Measurements from ENCODE around the gene HMMR.
"Not testable (repeated sequence)": the region's sequence is repeated elsewhere in the genome, so short reads cannot be mapped to it uniquely, and the experiment has no call there.

Gene HMMR

DNA sequence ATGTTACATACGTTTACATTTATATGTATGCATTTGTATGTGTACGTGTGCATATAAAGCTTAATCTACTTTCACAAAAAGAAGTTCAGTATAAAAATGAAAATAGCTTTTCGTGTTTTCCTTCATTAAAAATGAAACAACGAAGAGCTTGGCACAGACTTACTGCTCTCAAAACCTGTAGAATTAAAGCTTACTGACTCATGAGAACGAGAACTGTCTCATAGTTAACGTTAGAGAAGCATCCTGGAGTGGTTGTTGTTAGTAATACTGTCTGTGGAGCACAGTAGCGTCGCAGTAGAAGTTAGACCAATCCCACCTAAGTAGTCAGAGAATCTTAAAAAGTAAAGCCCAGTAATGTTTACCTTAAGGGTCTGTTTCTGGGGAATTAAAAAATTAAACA is 46.3 kb downstream of the HMMR start:
- DNase-seq = no peak

DNA sequence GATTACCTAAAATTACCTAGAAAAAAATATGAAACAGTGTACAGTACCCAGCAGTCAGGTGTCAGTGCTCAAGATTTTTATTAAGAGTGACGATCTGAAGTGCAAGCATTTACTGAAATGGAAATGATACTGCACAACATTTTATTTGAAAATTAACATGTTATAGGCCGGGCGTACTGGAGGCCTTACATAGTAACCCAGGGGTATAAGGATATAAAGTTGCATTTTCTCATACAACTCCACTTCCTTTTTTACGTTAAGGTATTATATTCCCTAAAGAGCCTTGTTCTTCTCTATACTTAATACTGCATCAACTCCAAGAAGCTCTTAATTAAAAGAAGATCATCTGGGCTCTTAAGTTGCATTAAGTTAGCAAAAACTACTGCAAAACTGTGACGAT is 48.3 kb downstream of the HMMR start:
- DNase-seq = no peak

DNA sequence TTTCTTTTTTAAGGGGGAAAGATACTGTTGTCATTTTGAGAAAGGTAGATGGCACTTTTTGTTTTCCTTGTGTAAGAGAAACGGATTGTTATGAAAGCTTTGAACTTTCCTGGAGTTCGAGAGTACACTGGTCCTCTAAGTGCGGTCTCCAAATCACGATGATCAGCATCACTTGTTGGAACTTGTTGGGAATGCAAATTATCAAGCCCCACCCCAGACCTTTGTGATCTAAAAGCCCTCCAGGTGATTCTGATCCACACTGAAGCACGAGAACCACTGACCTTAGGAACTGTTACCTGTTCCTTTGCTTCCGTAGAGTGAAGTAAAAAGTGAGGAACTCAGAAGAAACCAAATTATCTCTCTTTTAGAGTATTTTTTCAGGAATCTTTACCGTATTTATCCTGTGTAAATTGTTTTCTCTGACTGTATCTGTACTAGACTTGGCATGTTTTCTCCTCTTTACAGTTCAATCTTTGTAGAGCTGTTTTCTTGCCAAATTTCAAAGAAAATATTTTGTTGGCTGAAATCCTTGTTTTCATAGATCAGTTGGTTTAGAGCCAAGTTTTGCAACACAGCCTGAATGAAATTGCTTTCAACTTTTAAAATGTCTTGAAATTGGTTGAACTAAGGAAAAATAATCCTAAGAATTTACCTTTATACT is 49.0 kb downstream of the HMMR start:
- peak; percentile 46 for DNase-seq

DNA sequence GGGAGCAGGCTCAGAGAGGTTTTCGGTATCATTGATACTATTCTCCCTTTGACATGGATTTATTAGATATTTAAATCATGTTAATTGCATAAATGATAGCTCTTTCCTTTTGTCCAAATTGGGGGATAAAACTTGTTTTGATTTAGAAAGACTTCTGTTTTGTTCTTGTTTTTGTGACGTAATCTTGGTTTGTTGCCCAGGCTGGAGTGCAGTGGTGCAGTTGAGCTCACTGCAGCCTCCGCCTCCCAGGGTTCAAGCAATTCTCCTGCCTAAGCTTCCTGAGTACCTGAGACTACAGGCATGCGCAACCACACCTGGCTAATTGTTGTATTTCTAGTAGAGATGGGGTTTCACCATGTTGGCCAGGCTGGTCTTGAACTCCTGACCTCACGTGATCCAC is 52.1 kb downstream of the HMMR start:
- no peak for DNase-seq

DNA sequence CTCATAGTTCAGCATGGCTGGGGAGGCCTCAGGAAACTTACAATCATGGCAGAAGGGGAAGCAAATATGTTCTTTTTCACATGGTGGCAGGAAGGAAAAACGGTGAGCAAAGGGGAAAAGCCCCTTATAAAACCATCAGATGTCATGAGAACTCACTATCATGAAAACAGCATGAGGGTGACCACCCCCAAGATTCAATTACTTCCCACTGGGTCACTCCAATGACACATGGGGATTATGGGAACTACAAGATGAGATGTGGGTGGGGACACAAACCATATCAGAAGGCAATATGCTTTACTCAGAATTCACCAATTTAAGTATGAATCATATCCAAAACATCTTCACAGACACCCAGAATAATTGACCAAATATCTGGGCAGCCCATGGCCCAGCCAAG is 64.7 kb downstream of the HMMR start:
- no peak for DNase-seq

DNA sequence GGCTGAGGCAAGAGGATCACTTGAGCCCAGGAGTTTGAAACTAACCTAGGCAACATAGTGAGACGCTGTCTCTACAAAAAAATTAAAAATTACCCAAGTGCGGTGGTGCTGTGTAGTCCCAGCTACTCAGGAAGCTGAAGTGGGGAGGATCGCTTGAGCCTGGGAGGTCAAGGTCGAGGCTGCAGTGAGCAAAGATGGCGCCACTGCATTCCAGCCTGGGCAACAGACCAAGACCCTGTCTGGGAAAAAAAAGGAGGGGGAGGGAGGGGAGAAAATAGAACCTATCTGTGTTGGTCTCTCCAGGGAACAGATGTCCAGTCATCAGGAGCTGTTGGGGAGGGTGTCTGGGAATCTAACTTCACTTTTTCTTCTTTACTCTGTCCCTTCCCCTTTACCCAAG is 69.3 kb downstream of the HMMR start:
- DNase-seq = no peak

DNA sequence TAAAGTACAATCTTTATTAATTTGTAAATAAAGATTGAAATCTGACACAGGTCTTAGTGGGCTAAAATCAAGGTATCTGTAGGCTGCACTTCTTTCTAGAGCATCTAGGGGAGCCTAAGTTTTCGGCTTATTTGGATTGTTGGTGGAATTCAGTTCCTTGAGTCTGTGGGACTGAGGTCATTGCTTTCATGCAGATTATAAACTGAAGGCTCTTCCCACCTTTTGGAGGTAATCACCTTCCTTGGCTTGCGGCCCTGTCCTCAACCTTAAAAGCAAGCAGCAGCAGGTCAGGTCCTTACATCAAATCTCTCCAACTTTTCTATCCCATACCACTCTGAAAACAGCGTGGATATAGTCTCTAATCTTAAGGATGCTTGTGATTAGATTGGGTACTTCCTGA is 70.8 kb downstream of the HMMR start:
- no peak for DNase-seq

DNA sequence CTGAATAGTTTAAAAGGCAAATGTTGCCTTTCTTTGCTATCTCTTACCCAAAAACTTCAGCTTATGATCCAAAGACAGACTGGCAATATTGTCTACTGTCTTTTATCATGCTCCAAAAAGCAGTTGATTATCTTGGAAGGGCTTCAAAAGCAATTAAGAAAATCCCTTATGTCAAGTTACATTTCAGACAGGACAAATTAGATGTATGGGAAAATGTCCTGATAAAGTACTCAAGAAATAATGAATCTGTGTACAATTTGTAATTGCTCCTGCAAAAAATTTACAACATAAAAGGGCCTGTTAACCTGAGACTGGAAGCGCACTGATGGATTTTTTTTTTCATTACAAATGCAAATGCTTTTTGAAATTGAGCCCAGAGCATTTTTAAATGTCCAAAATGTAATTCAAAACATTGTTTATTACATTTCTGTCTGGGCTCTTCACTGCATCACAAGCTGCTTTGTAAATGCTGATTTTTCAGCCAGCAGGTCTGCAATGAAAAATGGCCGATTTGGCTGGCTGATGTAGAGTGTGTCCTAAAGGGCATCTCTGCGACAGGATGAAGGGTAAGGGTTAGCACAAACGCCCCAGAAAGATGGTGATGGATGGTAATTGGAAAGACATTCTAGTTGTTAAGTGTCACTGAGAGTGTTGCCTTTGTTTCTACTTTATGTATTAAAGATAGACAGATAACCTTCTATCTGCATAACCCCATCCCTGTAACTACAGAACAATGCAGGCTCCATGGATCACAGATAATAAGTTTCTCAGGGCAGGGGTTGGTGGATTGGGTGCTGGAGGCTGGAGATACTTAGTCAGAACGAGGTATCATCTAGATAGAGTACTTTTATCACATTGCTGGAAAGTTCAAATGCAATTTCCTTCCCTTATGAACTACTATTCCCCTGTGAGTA is 72.0 kb downstream of the HMMR start:
- DNase-seq = no peak

DNA sequence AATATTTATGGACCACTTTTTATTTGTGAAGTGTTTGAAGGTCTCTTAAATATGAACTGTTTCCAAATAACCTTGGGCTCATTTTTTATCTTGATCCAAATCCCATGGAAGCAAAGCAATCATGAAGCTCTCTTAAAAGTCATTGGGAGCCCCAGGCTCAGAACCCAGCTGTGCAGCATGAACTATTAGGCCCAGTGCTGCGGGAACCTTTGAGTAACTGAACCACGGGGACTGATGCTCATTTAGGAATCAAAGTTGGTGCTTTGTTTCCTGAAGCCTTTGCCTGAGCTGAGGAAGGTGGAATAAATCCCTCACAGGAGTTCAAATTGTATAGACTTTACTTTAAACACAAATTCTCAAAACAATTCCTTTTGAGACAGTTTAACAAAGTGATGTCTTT is 72.8 kb downstream of the HMMR start:
- DNase-seq = no peak

DNA sequence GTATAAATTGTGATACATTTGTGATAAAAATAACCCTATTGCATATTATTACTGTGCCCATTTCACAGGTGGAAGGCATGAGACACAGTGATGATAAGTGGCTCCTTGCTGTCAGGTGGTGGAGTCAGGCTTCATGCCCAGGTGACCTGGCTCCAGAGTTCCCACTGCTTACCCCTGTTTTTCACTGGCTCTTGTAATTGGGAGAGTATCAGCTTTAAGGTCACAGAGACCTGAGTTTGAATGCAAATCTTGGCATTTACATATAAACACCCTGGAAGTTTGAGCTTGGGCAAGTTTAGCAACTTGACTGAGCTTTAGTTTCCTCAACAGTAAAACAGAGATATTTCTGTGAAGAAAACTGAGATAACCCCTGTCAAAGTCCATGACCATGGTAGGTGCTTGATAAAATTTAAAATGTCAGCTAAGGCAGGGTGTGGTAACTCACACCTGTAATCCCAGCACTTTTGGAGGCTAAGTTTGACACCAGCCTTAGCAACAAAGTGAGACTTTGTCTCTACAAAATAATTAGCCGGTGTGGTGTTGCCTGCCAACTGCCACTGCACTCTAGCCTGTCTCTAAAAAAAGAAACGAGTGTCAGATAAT is 74.2 kb downstream of the HMMR start:
- no peak for DNase-seq

DNA sequence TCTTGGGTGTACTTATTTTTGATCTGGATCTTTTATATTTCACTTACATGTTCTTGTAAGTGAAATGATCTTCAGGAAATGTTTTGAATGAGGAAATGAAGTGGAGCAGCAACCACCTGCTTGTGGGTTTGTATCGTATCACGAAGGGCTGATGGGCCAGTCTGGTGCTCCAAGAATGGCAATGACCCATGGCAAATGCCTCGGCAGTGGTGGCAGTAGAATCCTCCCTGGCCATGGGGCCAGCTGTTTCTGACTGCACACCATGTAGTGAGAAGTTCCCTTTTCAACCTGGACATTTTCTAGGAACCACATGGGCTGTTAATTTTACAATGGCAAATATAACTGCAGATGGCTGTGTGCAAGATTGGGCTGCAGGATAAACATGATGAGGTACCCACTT is 74.9 kb downstream of the HMMR start:
- DNase-seq = no peak

DNA sequence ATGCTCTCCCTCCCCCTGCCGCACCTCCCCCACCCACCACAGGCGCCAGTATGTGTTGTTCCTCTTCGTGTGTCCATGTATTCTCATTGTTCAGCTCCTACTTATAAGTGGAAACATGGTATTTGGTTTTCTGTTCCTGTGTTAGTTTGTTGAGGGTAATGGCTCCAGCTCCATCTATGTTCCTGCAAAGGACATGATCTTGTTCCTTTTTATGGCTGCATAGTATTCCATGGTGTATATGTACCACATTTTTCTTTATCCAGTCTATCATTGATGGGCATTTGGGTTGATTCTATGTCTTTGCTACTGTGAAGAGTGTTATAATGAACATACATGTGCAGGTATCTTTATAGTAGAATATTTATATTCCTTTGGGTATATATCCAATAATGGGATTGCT is 76.0 kb downstream of the HMMR start:
- not testable (repeated sequence) for DNase-seq

DNA sequence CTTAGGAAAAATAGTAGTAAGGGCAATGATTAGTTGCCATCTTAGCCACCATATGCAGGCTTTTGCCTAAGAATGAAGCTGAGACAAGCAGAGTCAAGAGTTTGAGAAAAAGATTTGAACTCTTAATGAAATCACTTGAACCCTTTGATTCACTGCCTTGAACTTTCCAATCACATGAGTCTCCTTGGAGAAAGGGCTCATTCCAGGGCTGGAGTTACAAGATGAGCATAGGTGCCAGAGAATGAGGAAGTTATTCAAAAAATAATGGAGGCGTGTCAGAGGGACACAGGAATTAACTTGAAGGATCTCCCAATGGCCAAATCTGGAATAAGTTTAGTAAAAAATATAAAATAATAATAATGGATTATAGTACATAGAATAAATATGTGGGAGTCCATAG is 80.3 kb downstream of the HMMR start:
- no peak for DNase-seq

Data from NCI-H526 treated with DMSO at 0.1 percent for 48 hours (cell line).